ENCODE data around the gene ATG9B.
"Not testable (repeated sequence)": the region's sequence is repeated elsewhere in the genome, so short reads cannot be mapped to it uniquely, and the experiment has no call there.

The ATG9B gene

DNA sequence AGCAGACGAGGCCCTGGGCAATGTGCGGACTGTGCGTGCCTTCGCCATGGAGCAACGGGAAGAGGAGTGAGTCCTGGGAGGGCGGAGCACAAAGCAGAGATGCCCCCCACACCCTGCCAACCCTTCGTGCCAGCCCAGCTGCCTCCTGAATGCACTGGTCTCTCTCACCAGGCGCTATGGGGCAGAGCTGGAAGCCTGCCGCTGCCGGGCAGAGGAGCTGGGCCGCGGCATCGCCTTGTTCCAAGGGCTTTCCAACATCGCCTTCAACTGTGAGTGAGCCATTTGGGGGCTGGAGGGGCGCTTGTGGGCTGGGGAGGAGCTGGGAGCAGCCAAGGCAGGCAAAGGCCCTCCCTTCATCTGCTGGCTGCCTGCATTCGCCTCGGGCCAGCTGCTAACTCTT, 11.6 kb upstream of the ATG9B start:
- DNase-seq: no peak

DNA sequence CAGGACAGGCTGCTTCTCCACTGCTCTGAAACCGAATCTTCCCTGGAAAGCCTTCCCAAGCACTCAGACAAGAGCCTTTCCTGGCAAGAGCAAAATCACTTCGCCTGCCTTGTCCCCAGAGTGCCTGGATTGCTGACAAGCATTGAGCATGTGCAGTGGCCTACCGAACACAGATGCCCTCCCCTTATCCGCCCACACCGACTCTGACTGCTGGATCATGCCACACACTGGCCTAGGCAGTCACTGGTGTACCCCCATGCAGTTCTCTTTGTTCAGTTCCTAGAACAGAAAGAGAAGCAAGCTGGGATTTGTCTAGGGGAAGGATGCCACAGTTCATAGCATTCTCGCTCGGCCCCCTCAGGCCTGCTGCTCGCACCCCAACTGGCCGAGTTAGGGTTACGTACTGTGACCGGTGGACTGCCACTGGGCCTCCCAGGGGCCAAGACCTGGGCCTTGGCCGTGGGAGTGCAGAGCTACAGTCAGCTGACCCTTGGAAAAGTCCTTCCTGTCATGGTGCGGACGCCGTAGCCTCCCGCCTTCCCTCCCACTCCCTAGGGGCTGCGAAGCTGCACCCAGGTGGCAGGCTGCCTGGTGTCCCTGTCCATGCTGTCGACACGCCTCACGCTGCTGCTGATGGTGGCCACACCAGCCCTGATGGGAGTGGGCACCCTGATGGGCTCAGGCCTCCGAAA, 10.9 kb upstream of the ATG9B start:
- DNase-seq: no peak

DNA sequence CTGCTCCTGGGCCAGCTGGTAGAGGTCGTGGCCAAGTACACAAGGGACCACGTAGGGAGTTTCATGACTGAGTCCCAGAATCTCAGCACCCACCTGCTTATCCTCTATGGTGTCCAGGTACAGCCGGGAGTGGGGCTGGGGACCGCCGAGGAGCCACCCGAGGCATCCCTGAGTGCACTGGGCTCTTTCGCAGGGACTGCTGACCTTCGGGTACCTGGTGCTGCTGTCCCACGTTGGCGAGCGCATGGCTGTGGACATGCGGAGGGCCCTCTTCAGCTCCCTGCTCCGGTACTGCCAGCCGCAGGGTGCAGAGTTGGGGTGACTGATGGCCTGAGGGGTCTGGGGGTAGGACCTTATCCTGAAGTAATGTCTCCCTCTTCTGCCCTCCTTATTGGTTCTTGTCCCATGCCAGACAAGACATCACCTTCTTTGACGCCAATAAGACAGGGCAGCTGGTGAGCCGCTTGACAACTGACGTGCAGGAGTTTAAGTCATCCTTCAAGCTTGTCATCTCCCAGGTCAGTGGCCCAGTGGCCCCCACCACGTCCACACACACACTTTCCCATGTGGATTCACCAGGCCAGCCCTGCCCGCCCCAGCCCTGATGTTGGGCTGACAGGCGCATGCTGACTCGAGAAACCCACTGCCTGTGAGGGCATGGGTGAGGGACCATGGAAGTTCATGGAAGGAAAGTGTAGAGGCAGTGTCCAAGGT, 10.2 kb upstream of the ATG9B start:
- no peak for DNase-seq

DNA sequence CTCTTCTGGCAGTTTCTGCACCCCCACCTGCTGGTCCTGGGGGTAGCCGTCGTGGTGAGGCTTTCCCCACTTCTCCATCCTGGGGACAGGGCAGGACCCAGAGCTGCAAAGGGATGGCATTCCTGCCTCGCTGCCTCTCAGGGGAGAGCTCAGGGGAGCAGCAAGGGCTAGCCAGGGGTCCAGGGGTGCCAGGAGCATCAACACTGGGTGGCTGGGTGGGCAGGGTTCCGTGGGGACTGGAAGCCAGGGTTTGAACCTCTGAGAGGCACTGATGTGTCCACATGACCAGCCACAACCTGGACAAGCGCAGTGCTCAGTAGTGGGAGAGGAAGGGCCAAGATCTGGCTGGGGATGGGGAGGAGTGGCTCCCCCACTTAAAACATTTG, 9.6 kb upstream of the ATG9B start:
- no peak for DNase-seq

DNA sequence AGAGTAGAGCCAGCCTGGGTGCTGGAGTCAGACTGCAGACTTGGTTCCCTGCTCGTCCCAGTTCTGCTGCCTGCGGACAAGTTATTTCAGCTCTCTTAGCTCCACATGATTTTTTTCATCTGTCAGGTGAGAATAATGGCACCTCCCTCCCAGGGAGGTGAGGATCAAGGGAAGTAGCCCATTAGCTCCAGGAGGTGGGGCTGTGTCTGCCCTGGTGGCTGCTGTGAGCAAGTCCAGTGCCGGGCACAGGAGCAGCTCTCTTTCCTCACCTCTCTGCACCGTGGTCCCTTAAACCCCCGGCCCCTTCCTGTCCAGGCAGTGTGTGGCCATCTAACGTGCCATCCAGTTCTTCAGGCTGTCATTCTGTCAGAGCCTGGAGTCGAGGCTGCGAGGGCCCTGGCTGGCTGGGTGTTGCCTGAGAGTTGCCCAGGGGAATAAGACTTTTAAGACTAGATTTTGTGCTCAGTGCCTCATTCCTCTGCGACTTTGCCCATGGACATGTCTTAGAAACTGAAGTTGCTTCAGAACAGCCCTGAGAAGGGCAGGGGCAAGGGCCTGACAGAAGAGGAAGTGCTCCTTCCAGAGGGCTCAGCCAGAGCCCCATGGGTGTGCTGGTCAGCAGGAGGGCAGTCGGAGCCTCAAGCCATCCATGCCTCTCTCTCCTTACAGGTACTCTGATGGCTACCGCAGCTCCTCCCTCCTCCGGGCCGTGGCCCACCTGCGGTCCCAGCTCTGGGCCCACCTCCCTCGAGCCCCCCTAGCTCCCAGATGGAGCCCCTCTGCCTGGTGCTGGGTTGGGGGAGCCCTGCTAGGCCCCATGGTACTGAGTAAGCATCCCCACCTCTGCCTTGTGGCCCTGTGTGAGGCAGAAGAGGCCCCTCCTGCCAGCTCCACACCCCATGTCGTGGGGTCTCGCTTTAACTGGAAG, 8.9 kb upstream of the ATG9B start:
- no peak for DNase-seq

DNA sequence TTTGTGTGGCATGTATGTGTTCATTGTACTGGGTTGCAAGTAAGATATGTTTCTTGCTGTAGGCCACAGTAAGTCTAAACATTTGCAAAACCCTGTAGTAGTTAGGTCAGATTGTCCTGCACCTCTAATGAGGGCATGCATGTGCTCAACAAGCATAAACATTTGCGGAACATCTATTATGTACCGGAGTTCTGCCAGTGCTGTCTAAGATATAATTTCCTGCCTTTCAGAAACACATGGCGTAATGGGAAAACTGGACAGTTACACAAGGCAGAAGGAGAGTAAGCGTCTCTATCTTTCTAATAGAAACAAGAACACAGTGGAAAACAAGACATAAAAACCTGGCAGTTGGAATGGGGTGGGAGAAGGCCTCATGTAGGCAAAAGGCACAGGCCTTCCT, 6.7 kb upstream of the ATG9B start:
- no peak for DNase-seq

DNA sequence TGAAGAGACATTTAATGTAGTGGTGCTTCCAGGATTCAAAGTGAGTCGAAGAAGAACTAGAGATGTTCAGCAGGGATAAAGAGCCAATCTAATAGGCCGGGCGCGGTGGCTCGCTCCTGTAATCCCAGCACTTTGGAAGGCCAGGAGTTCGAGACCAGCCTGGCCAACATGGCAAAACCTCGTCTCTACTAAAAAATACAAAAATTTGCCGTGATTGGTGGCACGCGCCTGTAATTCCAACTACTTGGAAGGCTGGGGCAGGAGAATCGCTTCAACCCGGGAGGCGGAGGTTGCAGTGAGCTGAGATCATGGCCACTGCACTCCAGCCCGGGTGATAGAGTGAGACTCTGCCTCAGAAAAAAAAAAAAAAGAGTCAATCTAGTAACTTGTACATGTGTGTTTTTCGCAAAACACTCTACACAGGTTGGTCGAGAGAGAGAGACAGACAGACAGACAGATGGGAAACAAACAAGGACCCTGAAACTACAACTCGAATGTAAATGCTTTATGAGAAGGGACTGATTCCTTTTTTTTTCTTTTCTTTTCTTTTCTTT, 4.7 kb upstream of the ATG9B start:
- DNase-seq: no peak

DNA sequence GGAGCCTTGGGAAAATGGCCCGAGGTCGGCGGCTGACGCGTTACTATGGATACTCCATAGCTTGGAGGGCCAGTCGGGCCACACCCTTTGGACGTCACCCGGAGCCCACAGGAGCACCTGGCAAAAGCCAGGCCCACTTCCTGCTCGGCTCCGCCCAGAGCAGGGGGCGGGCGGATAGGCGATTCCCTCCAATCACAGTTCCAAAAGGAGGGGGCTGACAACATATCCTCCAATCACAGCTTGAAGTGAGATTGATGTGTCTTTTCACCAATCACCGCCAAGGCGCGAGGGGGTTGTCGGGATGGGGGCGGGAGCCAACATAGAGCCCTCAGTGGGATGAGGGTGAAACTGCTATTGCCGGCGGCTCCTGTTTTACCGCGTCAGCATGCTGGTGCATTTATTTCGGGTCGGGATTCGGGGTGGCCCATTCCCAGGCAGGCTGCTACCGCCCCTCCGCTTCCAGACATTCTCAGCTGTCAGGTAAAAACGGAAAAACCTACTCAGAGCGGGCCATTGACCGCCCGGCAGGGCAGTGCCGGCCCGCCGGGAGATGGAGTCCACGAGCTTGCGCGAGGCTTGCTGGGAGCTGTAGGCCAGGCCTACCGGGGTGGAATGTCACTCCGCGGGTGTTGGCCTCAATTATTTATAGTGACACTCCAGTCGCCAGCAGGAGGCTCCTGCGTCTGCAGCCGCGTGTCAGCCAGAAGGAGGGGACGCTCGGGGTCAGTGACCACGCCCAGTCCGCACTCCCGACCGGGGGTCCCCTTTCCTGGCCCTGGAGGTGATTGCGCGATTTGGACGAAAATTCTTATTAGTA, 4.0 kb upstream of the ATG9B start, which contains the start of gene ABCB8:
Gene ABCB8, plus strand, starts transcription at position 320 of the 817 bp plus-strand sequence. Its CDS starts 66 bp downstream, at position 386.
- peak; percentile 98 for DNase-seq

DNA sequence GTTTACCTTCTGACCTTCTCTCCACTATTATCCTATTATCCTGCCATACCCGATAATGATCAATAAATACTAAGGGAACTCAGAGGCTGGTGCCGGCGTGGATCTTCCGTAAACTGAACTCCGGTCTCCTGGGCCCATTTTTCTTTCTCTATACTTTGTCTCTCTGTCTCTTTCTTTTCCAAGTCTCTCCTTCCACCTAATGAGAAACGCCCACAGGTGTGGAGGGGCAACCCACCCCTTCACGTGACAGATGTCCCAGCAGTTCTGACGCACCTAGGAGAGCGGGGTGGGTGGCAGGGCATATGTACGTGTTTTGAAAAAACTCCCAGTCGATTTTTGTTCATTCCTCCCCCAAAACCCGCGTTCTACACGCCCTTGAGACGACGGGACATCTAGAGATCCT, 3.4 kb upstream of the ATG9B start:
- not testable (repeated sequence) for DNase-seq

DNA sequence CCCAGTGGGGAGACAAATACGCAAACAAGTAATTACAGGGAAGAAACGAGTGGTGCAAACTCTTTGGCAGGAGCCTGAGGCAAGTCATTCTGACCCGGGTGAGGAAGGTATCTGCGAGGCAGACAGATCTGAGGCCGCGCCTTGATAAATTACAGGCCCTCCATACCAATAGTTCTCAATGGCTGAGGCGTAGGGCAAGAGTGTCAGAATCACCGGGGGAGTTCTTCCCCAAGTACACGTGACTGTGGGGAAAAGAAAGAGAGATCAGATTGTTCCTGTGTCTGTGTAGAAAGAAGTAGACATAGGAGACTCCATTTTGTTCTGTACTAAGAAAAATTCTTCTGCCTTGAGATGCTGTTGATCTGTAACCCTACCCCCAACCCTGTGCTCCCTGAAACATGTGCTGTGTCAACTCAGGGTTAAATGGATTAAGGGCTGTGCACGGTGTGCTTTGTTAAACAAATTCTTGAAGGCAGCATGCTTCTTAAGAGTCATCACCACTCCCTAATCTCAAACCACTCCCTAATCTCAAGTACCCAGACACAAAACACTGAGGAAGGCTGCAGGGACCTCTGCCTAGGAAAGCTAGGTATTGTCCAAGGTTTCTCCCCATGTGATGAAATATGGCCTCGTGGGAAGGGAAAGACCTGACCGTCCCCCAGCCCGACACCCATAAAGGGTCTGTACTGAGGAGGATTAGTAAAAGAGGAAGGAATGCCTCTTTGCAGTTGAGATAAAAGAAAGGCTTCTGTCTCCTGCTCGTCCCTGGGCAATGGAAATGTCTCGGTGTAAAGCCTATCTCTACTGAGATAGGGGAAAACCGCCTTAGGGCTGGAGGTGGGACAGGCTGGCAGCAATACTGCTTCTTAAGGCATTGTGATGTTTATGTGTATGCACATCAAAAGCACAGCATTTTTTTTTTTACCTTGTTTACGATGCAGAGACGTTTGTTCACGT, 2.8 kb upstream of the ATG9B start:
- not testable (repeated sequence) for DNase-seq

DNA sequence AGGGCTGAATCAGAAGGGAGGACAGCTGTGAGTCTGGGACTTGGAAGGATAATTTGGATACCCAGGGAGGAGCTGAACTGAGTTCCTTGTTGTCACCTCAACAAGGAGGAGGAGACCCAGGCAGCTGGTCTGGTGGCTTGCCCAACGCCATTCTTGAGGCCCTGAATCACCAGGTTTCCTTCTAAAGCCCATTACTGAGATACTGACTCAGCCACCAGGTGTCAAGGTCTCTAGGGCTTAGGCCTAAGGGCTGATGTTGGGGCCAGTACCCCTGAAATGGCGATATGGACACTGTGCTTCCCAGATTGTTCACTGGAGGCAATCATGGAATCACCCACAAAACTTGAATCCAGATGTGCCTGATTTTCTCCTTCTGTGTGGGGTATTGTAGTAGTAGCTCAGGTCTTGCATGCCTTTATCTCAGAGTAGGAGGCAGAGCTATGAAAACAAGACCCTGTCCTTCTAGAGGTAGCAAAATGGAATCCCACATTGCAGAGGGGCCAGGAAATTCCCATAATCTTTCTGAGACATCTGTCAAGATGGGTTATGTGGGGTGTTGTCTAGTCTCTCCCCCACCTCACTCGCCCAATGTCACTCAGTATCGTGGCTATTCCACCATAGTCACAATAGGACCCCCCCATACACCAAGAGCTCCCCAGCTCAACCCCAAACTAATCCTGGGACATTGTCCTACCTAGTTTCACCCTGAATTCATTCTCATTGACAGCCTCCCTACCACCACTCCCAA, 1.8 kb upstream of the ATG9B start:
- DNase-seq: peak; percentile 27

DNA sequence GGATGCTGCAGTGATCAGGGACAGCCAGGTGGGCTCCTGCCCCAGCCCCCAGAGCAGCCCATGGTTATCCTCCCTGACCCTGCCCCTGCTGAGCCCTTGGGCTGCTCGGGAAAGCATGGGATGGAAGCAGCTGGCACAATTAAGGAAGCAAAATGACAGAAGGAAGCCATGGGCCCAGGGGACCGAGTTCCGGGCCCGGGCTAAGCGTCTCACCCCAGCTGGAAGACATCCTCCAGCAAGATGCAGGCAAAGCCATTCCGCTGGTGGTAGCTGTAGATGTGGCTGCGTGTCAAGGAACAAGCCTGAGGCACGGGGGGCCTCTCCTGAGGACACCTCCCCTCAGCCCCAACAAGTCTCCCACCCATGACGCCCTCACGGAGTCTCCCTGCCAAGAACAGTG, 1.1 kb downstream of the ATG9B start:
- no peak for DNase-seq

DNA sequence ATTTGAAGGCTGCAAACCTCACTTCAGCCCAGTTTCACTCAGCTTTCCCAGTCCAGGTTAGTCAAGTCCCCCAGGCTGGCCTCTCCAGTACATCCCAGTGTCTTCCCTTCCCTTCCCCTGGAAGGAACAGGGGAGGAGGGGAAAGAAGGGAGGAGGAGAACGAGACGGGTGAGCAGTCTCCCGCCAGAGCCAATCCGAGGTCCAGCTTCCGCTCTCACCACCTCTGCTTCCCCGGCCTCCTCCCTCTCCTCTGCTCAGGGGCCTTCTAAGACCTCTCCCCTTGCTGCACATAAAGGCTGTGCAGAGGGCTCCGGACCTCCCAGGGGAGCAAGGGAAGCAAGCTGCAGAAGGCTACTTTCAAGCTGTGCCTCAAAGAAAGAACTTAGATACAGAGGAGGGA, 4.1 kb downstream of the ATG9B start:
- no peak for DNase-seq

DNA sequence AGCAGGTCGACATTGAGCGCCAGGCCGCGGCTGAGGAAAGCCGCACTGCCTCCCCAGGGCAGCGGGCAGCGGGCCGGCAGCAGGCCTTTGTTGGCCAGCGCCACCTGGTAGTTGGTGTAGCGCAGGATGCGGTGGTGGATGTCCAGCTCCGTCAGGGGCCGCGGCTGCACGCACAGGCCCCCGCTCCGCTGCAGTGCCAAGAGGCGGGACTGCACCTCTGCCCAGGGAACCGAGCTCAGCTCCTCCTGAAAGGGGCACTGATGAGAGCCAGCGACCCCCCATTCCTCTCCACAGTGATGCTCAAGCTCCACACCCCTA, 5.2 kb downstream of the ATG9B start:
- no peak for DNase-seq

DNA sequence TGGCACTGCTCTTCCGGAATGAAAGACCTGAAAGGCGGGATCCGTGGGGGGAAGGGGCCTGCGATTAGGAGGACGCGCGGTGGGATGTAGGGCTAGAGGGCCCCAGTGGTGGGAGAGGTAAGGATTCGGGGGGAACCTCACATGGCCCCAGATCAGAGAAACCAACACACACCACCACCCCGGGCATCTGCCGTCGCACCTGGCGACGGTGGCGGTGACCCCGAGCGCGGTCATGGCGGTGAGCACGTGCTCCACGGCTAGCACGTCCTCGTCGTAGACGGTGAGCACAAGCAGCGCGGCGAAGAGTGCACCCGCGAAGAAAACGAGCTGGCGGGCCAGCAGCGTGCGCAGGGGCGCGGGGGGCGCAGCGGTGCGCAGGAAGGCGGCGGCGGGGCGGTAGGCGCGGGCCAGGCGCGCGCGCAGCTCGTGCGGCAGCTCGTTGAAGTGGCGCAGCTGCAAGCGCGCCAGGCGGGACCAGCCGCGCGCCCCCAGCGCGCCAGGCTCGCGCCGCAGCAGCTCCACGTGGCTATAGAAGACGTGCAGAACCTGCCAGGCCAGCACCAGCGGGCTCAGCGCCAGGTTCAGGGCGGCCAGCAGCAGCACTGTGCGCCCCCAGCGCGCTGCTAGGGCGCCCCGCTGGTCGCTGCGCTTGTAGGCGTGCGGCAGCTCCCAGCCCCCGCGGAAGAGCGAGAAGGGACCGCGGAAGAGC, 5.7 kb downstream of the ATG9B start:
- peak; percentile 29 for DNase-seq

DNA sequence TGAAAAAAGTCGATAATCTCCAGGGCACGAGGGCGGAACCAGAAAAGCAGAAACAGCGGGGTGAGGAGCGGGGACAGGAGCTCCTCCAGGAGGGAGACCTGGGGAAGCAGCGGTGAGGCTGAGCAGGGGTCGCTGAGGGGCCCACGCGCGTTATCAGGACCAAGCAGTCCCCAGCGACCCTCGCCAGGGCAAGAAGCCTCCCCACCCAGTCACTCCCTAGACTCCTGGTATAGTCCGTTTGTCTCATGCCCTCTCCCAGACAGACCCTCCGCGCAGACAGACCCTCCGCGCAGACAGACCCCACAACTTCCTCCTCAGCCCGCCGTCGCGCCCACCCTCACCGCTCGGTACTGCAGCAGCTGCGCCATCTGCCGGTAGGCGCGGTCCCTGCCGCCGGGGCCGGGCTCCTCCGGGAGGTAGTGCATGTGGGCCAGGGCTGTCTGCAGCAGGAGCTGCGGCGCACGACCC, 6.3 kb downstream of the ATG9B start:
- peak; percentile 44 for DNase-seq

DNA sequence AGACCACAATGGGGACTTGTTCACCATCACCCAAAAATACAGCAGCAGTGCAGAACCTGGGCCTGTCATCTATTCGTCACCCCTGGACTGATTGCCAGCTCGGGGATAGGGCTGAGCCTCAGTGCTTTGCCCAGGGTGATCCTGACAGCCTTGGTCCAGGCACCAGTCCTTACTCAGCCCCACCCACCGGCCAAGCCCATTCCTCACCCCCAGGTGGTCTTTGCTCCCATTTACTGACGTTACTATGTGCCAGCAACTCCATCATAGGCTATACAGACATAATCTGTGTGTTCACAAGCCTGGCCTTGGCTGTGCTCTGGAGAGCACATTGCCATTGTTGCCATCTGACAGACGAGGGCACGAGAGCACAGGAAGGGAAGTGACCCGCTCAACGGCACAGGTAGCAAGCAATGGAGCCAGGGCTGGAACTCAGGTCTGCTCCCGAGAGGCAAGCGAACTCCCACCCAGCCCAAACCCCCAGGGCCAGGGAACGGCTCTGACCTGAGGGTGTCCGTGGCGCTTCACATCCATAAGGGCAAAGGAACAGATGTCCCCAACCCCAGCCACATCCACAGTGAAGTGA, 6.8 kb downstream of the ATG9B start:
- DNase-seq: no peak

DNA sequence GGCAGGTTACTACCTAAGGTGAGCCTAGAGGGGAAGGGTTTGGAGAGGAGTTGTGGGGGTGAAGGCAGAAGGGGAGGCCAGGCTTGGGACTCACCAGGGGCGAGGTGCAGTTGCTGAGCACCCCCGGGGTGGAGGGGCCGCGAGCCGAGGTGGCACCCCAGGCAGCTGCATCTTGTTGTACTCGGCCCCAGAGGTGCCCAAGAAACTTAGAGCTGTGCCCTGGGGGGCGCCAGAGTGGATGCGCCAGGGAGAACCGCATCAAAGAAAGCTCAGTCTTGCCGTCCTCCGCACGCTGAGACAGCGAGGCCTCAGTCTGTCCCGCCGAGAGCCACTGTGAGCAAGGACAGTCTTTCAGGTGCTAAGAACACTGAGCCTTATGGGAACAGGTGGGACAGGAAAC, 7.4 kb downstream of the ATG9B start:
- no peak for DNase-seq

DNA sequence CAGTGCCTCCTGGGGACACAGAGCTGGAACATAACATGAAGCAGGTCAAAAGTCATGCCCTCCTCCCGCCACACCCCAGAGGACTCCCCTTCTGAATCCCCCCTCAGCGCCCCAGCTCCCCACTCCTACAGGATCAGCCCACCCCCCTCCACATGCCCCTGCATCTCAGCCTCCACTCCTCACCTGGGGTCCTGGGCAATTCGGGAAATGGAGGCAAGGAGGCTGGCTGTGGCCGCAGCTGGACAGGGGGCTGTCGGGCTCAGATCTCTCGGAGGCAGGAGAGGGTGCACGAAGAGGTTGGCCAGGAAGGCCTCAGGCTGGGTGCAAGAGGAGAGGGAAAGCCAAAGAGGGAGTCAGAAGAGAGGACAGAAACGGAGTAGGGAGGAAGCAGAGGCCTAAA, 7.8 kb downstream of the ATG9B start:
- no peak for DNase-seq

All from EL (cell line).